HepG2 (cell line): ENCODE results near the gene KIF1B. TPM values are rescaled to one million over a fixed set of nuclear protein-coding genes. Genes with fewer than 3 reads are reported as not detected.

Source experiments
- CREBL2 ChIP-seq: sonication (generic); formaldehyde crosslinking; IDR thresholded peaks from 2 replicates; pipeline ENCODE4 v1.8.1; 2023; ENCODE audit warnings: missing genetic modification reagents, mild to moderate bottlenecking, borderline replicate concordance
- CTCF ChIP-seq: sonication (generic); formaldehyde crosslinking; IDR thresholded peaks from 2 replicates; pipeline ENCODE4 v1.5.0; 2020; ENCODE audit warnings: mild to moderate bottlenecking, missing genetic modification reagents, moderate library complexity
- DMTF1 ChIP-seq: sonication (generic); formaldehyde crosslinking; IDR thresholded peaks from 2 replicates; pipeline ENCODE4 v1.4.0; 2020; ENCODE audit warnings: mild to moderate bottlenecking, missing genetic modification reagents
- GATAD1 ChIP-seq: IDR thresholded peaks from 2 replicates; pipeline ENCODE4 v1.6.1; 2016; ENCODE audit warnings: missing genetic modification reagents, missing compliant biosample characterization
- GMEB1 ChIP-seq: sonication (generic); formaldehyde crosslinking; IDR thresholded peaks from 2 replicates; pipeline ENCODE4 v1.5.1; 2020; ENCODE audit warnings: missing genetic modification reagents, mild to moderate bottlenecking, borderline replicate concordance
- HMGA1 ChIP-seq: sonication (generic); formaldehyde crosslinking; conservative IDR thresholded peaks from 2 replicates; pipeline ENCODE4 v1.4.0; 2020; ENCODE audit warnings: missing genetic modification reagents
- KAT7 ChIP-seq: IDR thresholded peaks from 2 replicates; pipeline ENCODE4 v1.6.1; 2018; ENCODE audit warnings: borderline replicate concordance, missing compliant biosample characterization
- KLF12 ChIP-seq: sonication (generic); formaldehyde crosslinking; IDR thresholded peaks from 2 replicates; pipeline ENCODE4 v1.4.0; 2020; ENCODE audit warnings: missing genetic modification reagents, borderline replicate concordance
- NCOA1 ChIP-seq: sonication (generic); formaldehyde crosslinking; IDR thresholded peaks from 2 replicates; pipeline ENCODE4 v1.9.0; 2021; ENCODE audit warnings: missing genetic modification reagents
- NKX3-1 ChIP-seq: sonication (generic); formaldehyde crosslinking; IDR thresholded peaks from 2 replicates; pipeline ENCODE4 v1.5.0; 2020; ENCODE audit warnings: missing genetic modification reagents
- SKIL ChIP-seq: sonication (generic); formaldehyde crosslinking; IDR thresholded peaks from 2 replicates; pipeline ENCODE4 v1.8.0; 2022; ENCODE audit warnings: missing genetic modification reagents, mild to moderate bottlenecking, moderate library complexity, borderline replicate concordance
- SRSF4 ChIP-seq: fragments of 200-400 bp; formaldehyde crosslinking; IDR thresholded peaks from one replicate; pipeline ENCODE4 v1.6.1; 2018; ENCODE audit warnings: mild to moderate bottlenecking, low read depth, low read length, moderate library complexity; ENCODE audit not compliant: poor library complexity, severe bottlenecking
- TFDP1 ChIP-seq: IDR thresholded peaks from 2 replicates; pipeline ENCODE4 v1.6.1; 2016; ENCODE audit warnings: missing compliant biosample characterization, missing genetic modification reagents, borderline replicate concordance
- TP53 ChIP-seq: sonication (generic); formaldehyde crosslinking; conservative IDR thresholded peaks from 2 replicates; pipeline ENCODE4 v1.4.0; 2020; ENCODE audit warnings: missing genetic modification reagents
- ZNF234 ChIP-seq: sonication (generic); formaldehyde crosslinking; conservative IDR thresholded peaks from 2 replicates; pipeline ENCODE4 v1.5.1; 2020; ENCODE audit warnings: mild to moderate bottlenecking, missing genetic modification reagents
- ZNF335 ChIP-seq: sonication (generic); formaldehyde crosslinking; IDR thresholded peaks from 2 replicates; pipeline ENCODE4 v1.4.0; 2020; ENCODE audit warnings: missing genetic modification reagents
- ZNF547 ChIP-seq: sonication (generic); formaldehyde crosslinking; IDR thresholded peaks from 2 replicates; pipeline ENCODE4 v1.5.1; 2020; ENCODE audit warnings: mild to moderate bottlenecking, missing genetic modification reagents
- ZSCAN5A ChIP-seq: sonication (generic); formaldehyde crosslinking; IDR thresholded peaks from 2 replicates; pipeline ENCODE4 v1.8.0; 2022; ENCODE audit warnings: mild to moderate bottlenecking, missing genetic modification reagents, borderline replicate concordance
- polyA plus RNA-seq, 8 experiments: library from polyadenylated mRNA; depleted of rRNA in 3 of 8; stranded (reverse) in 7 of 8; unstranded in 1 of 8; fragments of >200 nt; fragmentation: Illumina TruSeq in 4 of 8; extraction: Trizol in 4 of 8; gene quantifications; 2 replicates each; pipeline versions ENCODE4 v1.2.1 to v1.2.3, GENCODE V29; 2011 to 2016; ENCODE audit warnings: low read depth in 4 of 8, missing spikeins in 1 of 8, mixed read lengths in 1 of 8; ENCODE audit not compliant: insufficient read depth in 1 of 8
- total RNA-seq, 5 experiments: library from RNA; depleted of rRNA; stranded (reverse); fragments of >200 nt; fragmentation: Illumina TruSeq; extraction: Trizol; gene quantifications; 2 replicates each; pipeline ENCODE4 v1.2.3, GENCODE V29; 2016; ENCODE audit warnings: low read depth in 1 of 5

The KIF1B gene
- total and polyA plus RNA-seq, 2 of the 13 experiments (the other 11 are each of a cell fraction or from before 2014, with no cell fraction given) = 26.7 to 32.5 TPM

- TF ChIP-seq GATAD1 (no peak), SRSF4 (no peak), NKX3-1 (CRISPR knock-in tag) (no peak), CTCF (CRISPR knock-in tag) (0 out of 2 replicates have a peak, but pooled peaks have one; percentile 17), CREBL2 (CRISPR knock-in tag) (no peak), ZNF234 (CRISPR knock-in tag) (no peak), ZSCAN5A (0 out of 2 replicates have a peak, but pooled peaks have one; percentile 21), ZNF335 (CRISPR knock-in tag) (no peak), TP53 (CRISPR knock-in tag) (no peak), KAT7 (no peak), NCOA1 (CRISPR knock-in tag) (no peak), TFDP1 (CRISPR knock-in tag) (no peak), HMGA1 (CRISPR knock-in tag) (no peak), DMTF1 (no peak), GMEB1 (CRISPR knock-in tag) (no peak), KLF12 (CRISPR knock-in tag) (no peak), SKIL (no peak), ZNF547 (no peak)
These were observed 41.4 kb upstream of the KIF1B start (continued) for GRCh38 chr1:10168912-10169514.
